NCI-H1092 (cell line): ENCODE measurements around the gene MARK4.

ENCODE experiments used
- DNase-seq: peaks from one replicate; lab custom pipeline; 2025; lab: John Stamatoyannopoulos, UW

The MARK4 gene

DNA sequence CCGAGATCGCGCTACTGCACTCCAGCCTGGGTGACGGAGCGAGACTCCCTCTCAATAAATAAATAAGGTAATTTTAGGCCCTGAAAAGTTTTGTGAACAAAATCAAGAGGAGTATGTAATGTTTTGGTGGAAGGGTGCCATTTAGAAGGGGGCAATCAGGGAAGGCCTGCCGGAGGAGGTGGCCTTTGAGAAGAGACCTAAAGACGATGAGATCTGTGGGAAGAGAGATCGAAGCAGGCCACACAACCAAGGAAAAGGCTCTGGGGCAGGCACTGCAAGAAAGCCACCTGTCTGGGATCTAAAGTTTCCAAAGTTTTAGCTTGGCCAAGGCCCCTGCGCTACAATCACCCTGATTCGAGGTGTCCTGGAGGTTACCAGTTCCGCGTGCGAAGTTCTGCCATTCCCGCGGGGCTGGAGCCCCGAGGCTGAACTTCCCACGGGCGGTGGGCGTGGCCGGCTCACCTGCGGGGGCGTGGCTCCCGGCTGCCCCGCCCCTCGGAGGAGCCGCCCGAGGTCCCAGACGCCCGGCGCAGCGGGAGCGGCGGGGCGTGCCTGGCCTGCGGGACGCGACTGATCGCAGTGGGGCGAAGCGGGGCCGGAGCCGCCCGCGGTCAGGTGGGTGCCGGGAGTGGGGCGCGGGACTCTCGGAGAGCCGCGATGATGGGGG is 89.3 kb downstream of the MARK4 start, which contains the start of gene KLC3:
Gene KLC3, plus strand, starts transcription at position 519 of the 667 bp plus-strand sequence. CDS start 4,792 bp downstream, outside the sequence.
- DNase-seq: no peak

- no peak for DNase-seq
Observed at GRCh38 chr19:45340899-45341453, 89.9 kb downstream of the MARK4 start.

DNA sequence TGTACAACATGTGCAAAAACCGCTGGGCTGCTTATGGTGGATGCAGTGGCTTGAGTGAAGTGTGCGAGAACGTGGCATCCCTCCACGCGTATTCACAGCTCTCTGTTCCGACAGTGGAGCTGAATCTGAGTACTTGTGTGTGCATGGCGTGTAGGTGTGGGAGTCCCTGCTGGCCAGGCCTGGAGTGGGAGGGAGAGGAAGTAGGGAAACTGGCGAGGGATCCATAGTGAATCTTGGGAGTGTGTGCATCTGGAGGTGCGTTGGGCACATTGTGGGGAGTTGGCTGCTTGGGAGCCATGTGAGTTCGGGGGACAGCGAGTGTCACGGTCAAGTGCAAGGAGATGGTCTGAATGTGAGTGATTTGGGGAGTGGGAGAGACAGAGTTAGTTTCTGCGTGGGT is 91.8 kb downstream of the MARK4 start:
- no peak for DNase-seq

GRCh38 chr19:45344621-45345505 is 93.8 kb downstream of the MARK4 start:
- no peak for DNase-seq

DNA sequence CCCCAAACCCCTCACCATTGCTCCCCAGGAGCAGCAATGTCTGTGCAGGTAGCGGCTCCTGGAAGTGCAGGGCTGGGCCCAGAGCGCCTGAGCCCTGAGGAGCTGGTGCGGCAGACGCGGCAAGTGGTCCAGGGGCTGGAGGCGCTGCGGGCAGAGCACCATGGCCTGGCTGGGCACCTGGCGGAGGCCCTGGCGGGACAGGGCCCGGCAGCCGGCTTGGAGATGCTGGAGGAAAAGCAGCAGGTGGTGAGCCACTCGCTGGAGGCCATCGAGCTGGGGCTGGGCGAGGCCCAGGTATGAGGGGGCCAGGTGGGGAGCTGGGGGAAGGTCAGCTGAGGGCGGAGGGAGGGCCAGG is 94.4 kb downstream of the MARK4 start:
- DNase-seq: no peak

DNA sequence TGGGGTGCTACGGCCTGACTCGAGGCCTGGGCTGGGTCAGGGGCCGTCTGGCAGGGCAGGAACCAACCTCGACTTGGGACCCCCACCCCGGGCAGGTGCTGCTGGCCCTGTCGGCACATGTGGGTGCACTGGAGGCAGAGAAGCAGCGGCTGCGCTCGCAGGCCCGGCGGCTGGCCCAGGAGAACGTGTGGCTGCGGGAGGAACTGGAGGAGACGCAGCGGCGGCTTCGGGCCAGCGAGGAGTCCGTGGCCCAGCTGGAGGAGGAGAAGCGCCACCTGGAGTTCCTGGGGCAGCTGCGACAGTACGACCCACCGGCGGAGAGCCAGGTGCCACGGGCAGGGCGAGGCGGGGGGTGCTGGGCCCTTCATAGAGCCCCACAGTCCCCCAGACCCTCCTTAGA is 95.4 kb downstream of the MARK4 start:
- no peak for DNase-seq

GRCh38 chr19:45347570-45348366 is 96.7 kb downstream of the MARK4 start:
- DNase-seq: no peak

DNA sequence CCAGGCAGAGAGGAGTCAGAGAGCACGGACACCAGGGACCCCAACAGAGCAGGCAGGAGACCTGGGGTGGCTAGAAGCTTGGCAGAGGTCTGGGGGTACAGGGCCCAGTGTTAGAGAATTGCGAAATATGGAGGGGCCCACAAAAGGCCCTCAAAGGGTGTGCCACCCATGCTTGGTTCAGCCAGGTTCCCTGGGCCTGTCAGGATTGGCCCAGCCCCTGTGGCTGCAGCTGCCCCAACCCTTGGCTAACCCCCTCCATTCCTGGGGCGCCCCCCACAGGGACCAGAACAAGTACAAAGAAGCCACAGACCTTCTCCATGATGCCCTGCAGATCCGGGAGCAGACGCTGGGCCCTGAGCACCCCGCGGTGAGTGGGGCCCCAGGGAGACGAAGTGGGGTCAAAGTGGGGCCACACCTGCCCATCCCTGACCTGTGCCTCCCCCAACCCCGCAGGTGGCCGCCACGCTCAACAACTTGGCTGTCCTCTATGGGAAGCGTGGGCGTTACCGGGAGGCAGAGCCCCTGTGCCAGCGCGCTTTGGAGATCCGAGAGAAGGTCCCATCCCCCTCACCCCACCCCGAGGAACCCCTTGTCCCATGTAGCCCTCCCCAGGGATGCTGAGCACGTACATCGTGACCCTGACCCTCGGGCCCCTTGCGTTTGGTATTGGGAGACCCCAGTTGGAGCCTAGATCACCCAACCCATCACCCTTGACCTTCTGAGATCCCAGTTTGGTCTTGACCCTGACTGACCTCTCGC is 97.5 kb downstream of the MARK4 start:
- DNase-seq: no peak

- DNase-seq: no peak
Observed at GRCh38 chr19:45349126-45349415, 98.0 kb downstream of the MARK4 start.

DNA sequence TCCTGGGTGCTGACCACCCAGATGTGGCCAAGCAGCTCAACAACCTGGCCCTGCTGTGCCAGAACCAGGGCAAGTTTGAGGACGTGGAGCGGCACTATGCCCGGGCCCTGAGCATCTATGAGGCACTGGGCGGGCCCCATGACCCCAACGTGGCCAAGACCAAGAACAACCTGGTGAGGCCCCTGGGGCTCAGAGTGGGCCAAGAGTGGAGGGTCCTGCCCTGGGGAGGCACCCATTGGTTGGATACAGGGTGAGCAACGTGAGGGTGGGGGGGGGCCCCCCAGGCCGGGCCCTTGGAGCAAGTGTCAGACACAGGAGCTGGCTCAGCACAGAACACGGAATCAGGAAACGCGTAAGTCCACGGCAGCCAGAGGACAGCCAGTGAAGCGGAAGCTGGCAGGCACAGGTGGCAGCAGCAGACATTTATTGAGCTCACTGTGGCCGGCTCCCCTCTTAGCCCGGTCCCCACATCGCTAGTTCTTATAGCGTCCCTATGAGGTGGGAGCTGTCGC is 98.4 kb downstream of the MARK4 start:
- DNase-seq: no peak

- no peak for DNase-seq
Observed at GRCh38 chr19:45350477-45351058, 99.5 kb downstream of the MARK4 start.

- no peak for DNase-seq
Observed at GRCh38 chr19:45351401-45351952, 100.4 kb downstream of the MARK4 start.

- no peak for DNase-seq
Observed at GRCh38 chr19:45352062-45352461, 101.0 kb downstream of the MARK4 start.

DNA sequence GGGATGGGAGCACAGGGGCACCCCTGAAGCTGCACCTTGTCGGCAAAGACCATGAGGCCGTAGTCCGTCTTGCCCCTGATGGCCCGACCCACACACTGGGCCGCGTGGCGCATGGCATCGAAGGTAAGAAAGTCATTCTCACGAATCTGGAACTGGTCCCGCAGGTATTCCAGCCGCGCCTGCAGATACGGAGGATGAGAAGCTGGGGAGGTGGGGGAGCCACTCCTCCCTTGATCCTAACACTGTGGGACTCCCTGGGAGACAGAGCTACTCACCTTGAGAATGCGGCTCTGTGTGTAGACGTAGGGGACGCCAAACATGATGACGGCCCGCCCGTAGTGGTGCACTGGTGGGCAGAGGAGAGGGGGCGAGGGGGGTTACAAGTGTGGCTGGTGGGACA is 101.4 kb downstream of the MARK4 start:
- no peak for DNase-seq

DNA sequence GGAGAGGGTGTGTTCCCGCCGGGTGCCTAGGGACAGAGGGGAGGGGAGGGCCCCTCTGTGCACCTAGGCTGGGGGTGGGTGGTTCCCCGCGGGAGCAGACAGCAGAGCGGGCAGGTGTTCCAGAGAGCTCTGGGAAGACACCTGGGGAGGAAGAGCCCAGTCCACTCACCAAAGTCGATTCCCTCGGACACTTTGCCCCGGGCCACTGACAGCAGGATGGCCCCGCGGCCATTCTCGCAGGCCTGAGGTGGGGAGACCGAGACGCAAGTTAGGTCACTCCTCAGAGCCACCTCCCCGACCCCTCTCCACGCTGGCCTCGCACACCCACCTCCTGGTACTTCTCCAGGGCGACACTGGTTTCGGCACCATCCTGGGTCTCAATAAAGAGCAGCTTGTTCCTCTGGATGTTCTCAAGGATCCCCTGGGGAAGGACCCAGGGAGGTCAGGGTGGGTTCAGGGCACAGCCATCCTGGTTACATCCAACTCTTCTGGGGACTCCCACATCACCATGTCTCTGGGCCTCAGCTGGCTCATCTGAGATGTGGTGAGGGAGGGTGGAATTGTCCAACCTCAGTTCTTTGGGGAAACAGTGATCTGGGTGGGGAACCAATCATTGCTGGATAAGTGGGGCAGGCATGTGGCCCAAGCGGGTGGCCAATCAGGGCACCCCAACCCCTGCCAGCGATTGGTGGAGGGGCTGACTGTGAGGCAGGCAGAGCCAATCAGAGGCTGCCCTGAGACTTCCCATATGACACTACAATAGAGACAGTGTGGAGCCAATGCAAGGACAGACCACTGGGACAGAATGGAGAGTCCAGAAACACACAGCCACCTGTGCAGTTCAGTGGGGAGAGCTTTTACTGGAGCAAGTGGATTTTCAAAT is 102.1 kb downstream of the MARK4 start:
- no peak for DNase-seq

DNA sequence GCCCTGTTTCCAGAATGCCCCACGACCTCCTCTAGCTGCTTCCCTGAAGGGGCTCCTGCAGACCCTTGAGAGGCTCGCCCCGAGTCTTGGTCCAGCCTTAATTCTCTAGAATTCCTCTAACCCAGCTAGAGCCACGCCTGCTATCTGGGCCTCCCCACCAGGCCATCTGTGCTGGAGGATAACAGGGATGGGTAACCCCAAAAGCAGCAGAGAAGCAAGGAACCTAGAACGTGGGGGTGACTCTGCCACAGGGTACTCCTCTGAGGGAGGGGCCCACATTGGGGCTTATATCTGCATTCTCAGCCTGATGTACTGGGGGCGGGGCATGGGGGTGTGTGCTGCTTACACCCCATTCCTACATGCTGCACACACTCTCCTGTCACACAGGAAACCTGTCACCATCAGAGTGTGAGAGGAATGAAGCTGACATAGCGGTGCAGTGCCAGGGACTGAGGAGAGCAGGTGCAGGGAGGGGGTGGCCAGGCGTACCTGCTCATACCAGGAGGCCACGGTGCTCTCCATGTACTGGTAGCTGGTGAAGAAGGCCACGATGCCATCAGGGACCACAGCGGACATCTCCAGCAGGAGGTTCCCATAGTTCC is 103.3 kb downstream of the MARK4 start:
- no peak for DNase-seq
